ENCODE measurements around the gene B2M.
"Not testable (repeated sequence)": the region's sequence is repeated elsewhere in the genome, so short reads cannot be mapped to it uniquely, and the experiment has no call there.

B2M gene

DNA sequence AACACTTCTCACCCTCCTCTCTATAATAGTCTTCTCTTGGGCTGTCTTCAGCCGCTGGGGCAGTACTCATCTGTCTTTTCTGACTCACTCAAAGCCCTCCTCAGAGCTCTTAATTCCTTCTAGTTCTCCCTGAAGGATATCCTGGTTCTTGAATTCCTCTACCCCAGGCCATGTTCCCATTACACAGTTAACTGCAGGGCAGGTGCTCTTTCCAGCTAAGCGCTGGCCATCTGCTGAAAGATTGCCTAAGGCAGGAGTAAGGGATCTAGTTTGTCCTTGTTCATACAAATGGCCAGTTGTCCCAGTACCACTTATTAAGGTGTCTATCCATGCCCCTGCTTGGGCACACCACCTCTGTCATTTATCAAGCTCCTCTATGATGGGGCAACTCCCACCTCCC is 37.7 kb upstream of the B2M start:
- H3K4me3 ChIP-seq (ENCODE audit: low read length in 2 of 2): no peak overlapping the region
- H3K4me1 ChIP-seq (ENCODE audit: control insufficient read depth in 2 of 2, insufficient read depth in 2 of 2, low read length in 2 of 2): peaks cover 0 to 4% of the 10 kb centered on the region in 2 donors
- H3K27ac ChIP-seq (ENCODE audit: low read depth in 2 of 2, low read length in 2 of 2): no peak overlapping the region
- no peak overlapping the region for H3K9ac ChIP-seq (ENCODE audit: low read depth in 1 of 2, low read length in 2 of 2)
- H3K9me3 ChIP-seq (ENCODE audit: control insufficient read depth in 2 of 2, low read length in 2 of 2): no peaks in the 10 kb centered on the region
- H3K27me3 ChIP-seq (ENCODE audit: control insufficient read depth in 2 of 2, insufficient read depth in 2 of 2, low read length in 2 of 2): no peaks in the 10 kb centered on the region
- H3K36me3 ChIP-seq (ENCODE audit: control insufficient read depth in 2 of 2, insufficient read depth in 2 of 2, low read length in 2 of 2): no peaks in the 10 kb centered on the region

DNA sequence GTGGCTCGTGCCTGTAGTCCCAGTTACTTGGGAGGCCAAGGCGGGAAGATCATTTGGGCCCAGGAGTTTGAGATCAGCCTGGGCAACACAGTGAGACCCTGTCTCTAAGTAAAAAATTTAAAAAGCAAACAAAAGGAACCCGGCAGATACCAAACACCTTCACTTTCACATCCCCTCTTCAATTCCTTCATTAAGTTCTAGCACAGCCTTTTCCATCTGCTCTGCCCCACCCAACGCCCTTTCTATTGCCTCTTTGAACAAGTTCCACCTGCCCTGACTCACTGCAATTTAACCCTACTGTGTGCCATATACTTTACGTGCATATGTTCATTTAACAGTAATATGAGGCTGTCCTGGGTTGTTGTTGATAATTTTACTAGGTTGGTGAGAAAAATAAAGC is 35.4 kb upstream of the B2M start:
- Histone ChIP-seq H3K9ac (ENCODE audit: low read depth in 1 of 2, low read length in 2 of 2) (no peak overlapping the region), H3K9me3 (ENCODE audit: control insufficient read depth in 2 of 2, low read length in 2 of 2) (no peaks in the 10 kb centered on the region), H3K36me3 (ENCODE audit: control insufficient read depth in 2 of 2, insufficient read depth in 2 of 2, low read length in 2 of 2) (no peaks in the 10 kb centered on the region), H3K4me3 (ENCODE audit: low read length in 2 of 2) (no peak overlapping the region), H3K4me1 (ENCODE audit: control insufficient read depth in 2 of 2, insufficient read depth in 2 of 2, low read length in 2 of 2) (peaks cover 0 to 4% of the 10 kb centered on the region in 2 donors), H3K27me3 (ENCODE audit: control insufficient read depth in 2 of 2, insufficient read depth in 2 of 2, low read length in 2 of 2) (no peaks in the 10 kb centered on the region), H3K27ac (ENCODE audit: low read depth in 2 of 2, low read length in 2 of 2) (no peak overlapping the region)

DNA sequence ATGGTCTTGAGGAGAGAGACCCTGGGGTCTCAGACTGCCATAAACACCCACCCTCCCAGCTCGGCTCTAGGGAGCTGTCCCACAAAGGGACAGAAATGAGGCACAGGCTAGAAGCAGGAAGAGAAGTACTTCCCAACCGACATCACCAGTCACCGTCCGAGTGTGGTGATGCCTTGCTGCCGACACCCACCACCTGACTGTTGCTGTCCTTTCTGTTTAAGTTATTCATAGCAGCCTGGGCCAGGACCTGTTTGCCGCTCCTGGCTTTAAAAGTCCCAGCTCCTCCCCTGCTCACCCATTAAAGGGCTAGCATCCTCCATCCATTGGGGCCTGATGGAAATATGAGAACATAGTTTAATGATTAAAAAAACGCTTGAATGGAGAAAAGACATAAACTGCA is 34.6 kb upstream of the B2M start:
- no peaks in the 10 kb centered on the region for H3K9me3 ChIP-seq (ENCODE audit: control insufficient read depth in 2 of 2, low read length in 2 of 2)
- H3K27me3 ChIP-seq (ENCODE audit: control insufficient read depth in 2 of 2, insufficient read depth in 2 of 2, low read length in 2 of 2): no peaks in the 10 kb centered on the region
- no peaks in the 10 kb centered on the region for H3K36me3 ChIP-seq (ENCODE audit: control insufficient read depth in 2 of 2, insufficient read depth in 2 of 2, low read length in 2 of 2)
- H3K9ac ChIP-seq (ENCODE audit: low read depth in 1 of 2, low read length in 2 of 2): no peak overlapping the region
- peaks cover 0 to 4% of the 10 kb centered on the region in 2 donors for H3K4me1 ChIP-seq (ENCODE audit: control insufficient read depth in 2 of 2, insufficient read depth in 2 of 2, low read length in 2 of 2)
- no peak overlapping the region for H3K4me3 ChIP-seq (ENCODE audit: low read length in 2 of 2)
- peak overlapping the region in 1 of 2 donors; percentile 61 for H3K27ac ChIP-seq (ENCODE audit: low read depth in 2 of 2, low read length in 2 of 2)

DNA sequence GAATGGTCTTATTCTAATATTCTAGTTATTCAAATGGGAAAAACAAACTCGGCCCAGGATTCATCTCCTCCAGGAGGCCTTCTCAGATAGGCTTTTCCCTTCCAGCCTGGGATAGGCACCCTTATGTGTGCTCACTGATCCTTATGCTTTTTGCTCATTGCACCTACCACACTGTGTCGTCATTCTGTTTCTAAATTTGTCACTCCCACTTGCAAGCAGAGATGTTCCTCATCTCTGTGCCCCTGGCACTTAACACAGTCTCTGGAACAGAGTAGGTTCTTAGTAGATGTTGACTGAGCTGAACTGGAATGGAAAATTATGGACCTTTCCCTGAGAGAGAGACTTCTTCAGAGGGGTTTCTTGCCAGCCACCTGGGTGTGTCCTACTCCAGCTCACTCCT is 29.1 kb upstream of the B2M start:
- H3K9ac ChIP-seq (ENCODE audit: low read depth in 1 of 2, low read length in 2 of 2): no peak overlapping the region
- H3K36me3 ChIP-seq (ENCODE audit: control insufficient read depth in 2 of 2, insufficient read depth in 2 of 2, low read length in 2 of 2): no peaks in the 10 kb centered on the region
- no peaks in the 10 kb centered on the region for H3K27me3 ChIP-seq (ENCODE audit: control insufficient read depth in 2 of 2, insufficient read depth in 2 of 2, low read length in 2 of 2)
- no peaks in the 10 kb centered on the region for H3K9me3 ChIP-seq (ENCODE audit: control insufficient read depth in 2 of 2, low read length in 2 of 2)
- H3K4me1 ChIP-seq (ENCODE audit: control insufficient read depth in 2 of 2, insufficient read depth in 2 of 2, low read length in 2 of 2): peaks cover 10 to 11% of the 10 kb centered on the region in 2 donors
- H3K4me3 ChIP-seq (ENCODE audit: low read length in 2 of 2): no peak overlapping the region
- no peak overlapping the region for H3K27ac ChIP-seq (ENCODE audit: low read depth in 2 of 2, low read length in 2 of 2)

DNA sequence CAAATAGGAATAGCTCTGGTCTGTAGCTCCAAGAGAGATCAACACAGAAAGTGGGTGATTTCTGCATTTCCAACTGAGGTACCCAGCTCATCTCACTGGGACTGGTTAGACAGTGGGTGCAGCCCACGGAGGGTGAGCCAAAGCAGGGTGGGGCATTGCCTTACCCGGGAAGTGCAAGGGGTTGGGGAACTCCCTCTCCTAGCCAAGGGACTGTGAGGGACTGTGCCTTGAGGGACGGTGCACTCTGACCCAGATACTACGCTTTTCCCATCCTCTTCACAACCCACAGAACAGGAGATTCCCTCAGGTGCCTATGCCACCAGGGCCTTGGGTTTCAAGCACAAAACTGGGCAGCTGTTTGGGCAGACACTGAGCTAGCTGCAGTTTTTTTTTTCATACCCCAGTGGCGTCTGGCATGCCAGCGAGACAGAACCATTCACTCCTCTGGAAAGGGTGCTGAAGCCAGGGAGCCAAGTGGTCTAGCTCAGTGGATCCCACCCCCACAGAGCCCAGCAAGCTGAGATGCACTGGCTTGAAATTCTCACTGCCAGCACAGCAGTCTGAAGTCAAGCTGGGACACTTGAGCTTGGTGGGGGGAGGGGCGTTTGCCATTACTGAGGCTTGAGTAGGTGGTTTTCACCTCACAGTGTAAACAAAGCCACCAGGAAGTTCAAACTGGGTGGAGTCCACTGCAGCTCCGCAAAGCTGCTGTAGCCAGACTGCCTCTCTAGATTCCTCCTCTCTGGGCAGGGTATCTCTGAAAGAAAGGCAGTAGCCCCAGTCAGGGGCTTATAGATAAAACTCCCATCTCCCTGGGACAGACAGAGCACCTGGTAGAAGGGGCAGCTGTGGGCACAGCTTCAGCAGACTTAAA is 28.3 kb upstream of the B2M start:
- H3K27me3 ChIP-seq (ENCODE audit: control insufficient read depth in 2 of 2, insufficient read depth in 2 of 2, low read length in 2 of 2); H3K9me3 ChIP-seq (ENCODE audit: control insufficient read depth in 2 of 2, low read length in 2 of 2); H3K4me1 ChIP-seq (ENCODE audit: control insufficient read depth in 2 of 2, insufficient read depth in 2 of 2, low read length in 2 of 2); H3K36me3 ChIP-seq (ENCODE audit: control insufficient read depth in 2 of 2, insufficient read depth in 2 of 2, low read length in 2 of 2): not testable (repeated sequence)
- Histone ChIP-seq H3K9ac (ENCODE audit: low read depth in 1 of 2, low read length in 2 of 2) (peak overlapping the region in 1 of 2 donors; percentile 57), H3K27ac (ENCODE audit: low read depth in 2 of 2, low read length in 2 of 2) (peak overlapping the region; percentile 65 to 75), H3K4me3 (ENCODE audit: low read length in 2 of 2) (peak overlapping the region; percentile 46 to 61)

DNA sequence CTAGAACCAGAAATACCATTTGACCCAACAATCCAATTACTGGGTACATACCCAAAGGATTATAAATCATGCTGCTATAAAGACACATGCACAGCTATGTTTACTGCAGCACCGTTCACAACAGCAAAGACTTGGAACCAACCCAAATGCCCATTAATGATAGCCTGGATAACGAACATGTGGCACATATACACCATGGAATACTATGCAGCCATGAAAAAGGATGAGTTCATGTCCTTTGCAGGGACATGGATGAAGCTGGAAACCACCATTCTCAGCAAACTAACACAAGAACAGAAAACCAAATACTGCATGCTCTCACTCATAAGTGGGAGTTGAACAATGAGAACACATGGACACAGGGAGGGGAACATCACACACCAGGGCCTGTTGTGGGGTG is 22.0 kb upstream of the B2M start:
- H3K36me3 ChIP-seq (ENCODE audit: control insufficient read depth in 2 of 2, insufficient read depth in 2 of 2, low read length in 2 of 2); H3K4me3 ChIP-seq (ENCODE audit: low read length in 2 of 2); H3K9me3 ChIP-seq (ENCODE audit: control insufficient read depth in 2 of 2, low read length in 2 of 2); H3K4me1 ChIP-seq (ENCODE audit: control insufficient read depth in 2 of 2, insufficient read depth in 2 of 2, low read length in 2 of 2); H3K9ac ChIP-seq (ENCODE audit: low read depth in 1 of 2, low read length in 2 of 2); H3K27me3 ChIP-seq (ENCODE audit: control insufficient read depth in 2 of 2, insufficient read depth in 2 of 2, low read length in 2 of 2); H3K27ac ChIP-seq (ENCODE audit: low read depth in 2 of 2, low read length in 2 of 2): not testable (repeated sequence)

DNA sequence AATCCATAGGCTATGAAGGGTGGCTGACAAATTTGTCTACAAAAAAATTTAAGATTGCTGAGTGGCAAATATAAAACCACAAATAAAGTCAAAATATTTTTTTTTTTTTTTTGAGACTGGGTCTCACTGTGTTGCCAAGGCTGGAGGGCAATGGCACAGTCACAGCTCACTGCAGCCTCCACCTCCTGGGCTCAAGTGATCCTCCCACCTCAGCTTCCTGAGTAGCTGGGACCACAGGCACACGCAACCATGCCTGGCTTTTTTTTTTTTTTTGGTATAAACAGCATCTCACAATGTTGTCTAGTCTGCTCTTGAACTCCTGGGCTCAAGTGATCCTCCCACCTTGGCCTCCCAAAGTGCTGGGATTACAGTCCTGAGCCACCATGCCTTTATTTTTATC is 21.1 kb upstream of the B2M start:
- not testable (repeated sequence) for H3K27me3 ChIP-seq (ENCODE audit: control insufficient read depth in 2 of 2, insufficient read depth in 2 of 2, low read length in 2 of 2); H3K36me3 ChIP-seq (ENCODE audit: control insufficient read depth in 2 of 2, insufficient read depth in 2 of 2, low read length in 2 of 2); H3K9me3 ChIP-seq (ENCODE audit: control insufficient read depth in 2 of 2, low read length in 2 of 2); H3K4me3 ChIP-seq (ENCODE audit: low read length in 2 of 2); H3K9ac ChIP-seq (ENCODE audit: low read depth in 1 of 2, low read length in 2 of 2); H3K4me1 ChIP-seq (ENCODE audit: control insufficient read depth in 2 of 2, insufficient read depth in 2 of 2, low read length in 2 of 2); H3K27ac ChIP-seq (ENCODE audit: low read depth in 2 of 2, low read length in 2 of 2)

DNA sequence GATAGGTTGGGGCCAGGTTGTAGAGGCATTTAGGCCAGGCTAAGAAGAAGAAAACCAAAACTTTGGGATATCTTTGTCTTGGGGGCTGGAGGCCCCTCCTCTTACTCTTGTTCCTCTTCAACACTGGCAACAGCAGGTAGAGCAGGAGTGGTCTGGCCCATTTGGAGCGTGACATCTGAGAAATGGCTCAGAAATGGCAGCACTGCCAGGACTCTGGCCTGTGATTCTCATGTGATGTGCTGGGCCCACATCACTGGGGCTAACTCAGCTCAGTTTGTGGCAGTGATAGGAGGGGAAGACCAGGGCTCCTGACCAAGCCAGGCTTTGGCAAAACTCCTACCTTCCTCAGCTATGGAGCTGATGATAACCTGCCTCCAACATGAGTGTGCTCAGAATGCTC is 18.7 kb upstream of the B2M start:
- no peak overlapping the region for H3K4me3 ChIP-seq (ENCODE audit: low read length in 2 of 2)
- no peaks in the 10 kb centered on the region for H3K36me3 ChIP-seq (ENCODE audit: control insufficient read depth in 2 of 2, insufficient read depth in 2 of 2, low read length in 2 of 2)
- no peaks in the 10 kb centered on the region for H3K9me3 ChIP-seq (ENCODE audit: control insufficient read depth in 2 of 2, low read length in 2 of 2)
- no peaks in the 10 kb centered on the region for H3K4me1 ChIP-seq (ENCODE audit: control insufficient read depth in 2 of 2, insufficient read depth in 2 of 2, low read length in 2 of 2)
- no peak overlapping the region for H3K27ac ChIP-seq (ENCODE audit: low read depth in 2 of 2, low read length in 2 of 2)
- no peak overlapping the region for H3K9ac ChIP-seq (ENCODE audit: low read depth in 1 of 2, low read length in 2 of 2)
- no peaks in the 10 kb centered on the region for H3K27me3 ChIP-seq (ENCODE audit: control insufficient read depth in 2 of 2, insufficient read depth in 2 of 2, low read length in 2 of 2)

DNA sequence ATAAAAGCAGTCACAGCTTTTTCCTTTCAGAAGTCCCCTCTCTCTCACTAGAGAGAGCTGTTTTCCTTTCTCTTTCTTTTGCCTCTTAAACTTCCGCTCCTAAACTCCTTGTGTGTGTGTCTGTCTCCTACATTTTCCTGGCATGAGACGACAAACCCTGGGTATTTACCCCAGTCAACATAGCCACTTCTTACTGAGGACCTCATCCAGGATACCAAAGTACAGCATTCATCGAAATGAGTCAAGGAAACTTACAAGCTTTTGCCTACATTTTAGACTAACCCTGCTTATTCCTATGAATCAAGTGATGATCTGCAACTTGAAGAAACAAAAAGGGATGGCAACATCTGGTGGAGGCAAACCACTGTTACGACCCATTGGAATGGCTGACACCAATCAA is 16.9 kb upstream of the B2M start:
- H3K4me1 ChIP-seq (ENCODE audit: control insufficient read depth in 2 of 2, insufficient read depth in 2 of 2, low read length in 2 of 2): no peaks in the 10 kb centered on the region
- H3K36me3 ChIP-seq (ENCODE audit: control insufficient read depth in 2 of 2, insufficient read depth in 2 of 2, low read length in 2 of 2): no peaks in the 10 kb centered on the region
- no peak overlapping the region for H3K4me3 ChIP-seq (ENCODE audit: low read length in 2 of 2)
- H3K27ac ChIP-seq (ENCODE audit: low read depth in 2 of 2, low read length in 2 of 2): no peak overlapping the region
- no peaks in the 10 kb centered on the region for H3K27me3 ChIP-seq (ENCODE audit: control insufficient read depth in 2 of 2, insufficient read depth in 2 of 2, low read length in 2 of 2)
- no peaks in the 10 kb centered on the region for H3K9me3 ChIP-seq (ENCODE audit: control insufficient read depth in 2 of 2, low read length in 2 of 2)
- H3K9ac ChIP-seq (ENCODE audit: low read depth in 1 of 2, low read length in 2 of 2): no peak overlapping the region

DNA sequence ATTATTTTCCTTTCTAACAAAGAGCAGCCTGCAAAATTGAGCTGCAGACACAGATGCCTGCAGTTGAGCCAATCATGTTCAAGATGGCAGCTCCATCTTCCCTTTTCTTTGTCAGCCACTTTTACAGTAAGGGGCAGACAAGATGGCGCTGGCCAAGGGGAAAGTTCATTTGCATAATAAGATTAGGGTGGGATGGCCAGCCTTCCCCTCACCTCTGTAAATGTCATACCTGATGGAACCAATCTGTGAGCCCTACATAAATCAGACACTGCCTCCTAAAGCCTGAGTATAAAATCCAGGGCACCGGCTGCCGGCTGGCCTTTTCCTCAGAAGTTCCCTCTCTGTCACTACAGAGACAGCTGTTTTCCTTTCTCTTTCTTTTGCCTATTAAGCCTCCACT is 16.0 kb upstream of the B2M start:
- Histone ChIP-seq H3K4me1 (ENCODE audit: control insufficient read depth in 2 of 2, insufficient read depth in 2 of 2, low read length in 2 of 2) (no peaks in the 10 kb centered on the region), H3K4me3 (ENCODE audit: low read length in 2 of 2) (no peak overlapping the region), H3K36me3 (ENCODE audit: control insufficient read depth in 2 of 2, insufficient read depth in 2 of 2, low read length in 2 of 2) (no peaks in the 10 kb centered on the region), H3K27ac (ENCODE audit: low read depth in 2 of 2, low read length in 2 of 2) (no peak overlapping the region), H3K9ac (ENCODE audit: low read depth in 1 of 2, low read length in 2 of 2) (no peak overlapping the region), H3K27me3 (ENCODE audit: control insufficient read depth in 2 of 2, insufficient read depth in 2 of 2, low read length in 2 of 2) (no peaks in the 10 kb centered on the region), H3K9me3 (ENCODE audit: control insufficient read depth in 2 of 2, low read length in 2 of 2) (no peaks in the 10 kb centered on the region)
